Fibroblast of peridontal ligament (primary cell): ENCODE measurements around the gene PTK6.
"Not testable (repeated sequence)": the region's sequence is repeated elsewhere in the genome, so short reads cannot be mapped to it uniquely, and the experiment has no call there.

Source experiments
- DNase-seq: peaks from one replicate; pipeline ENCODE4 v3.0.0-alpha.2; 2010; ENCODE audit errors: extremely low read depth

Gene PTK6

GRCh38 chr20:63494420-63495166 is 42.6 kb downstream of the PTK6 start:
- DNase-seq: no peak

- DNase-seq: no peak
Measured at GRCh38 chr20:63494084-63494419, 43.1 kb downstream of the PTK6 start.

- no peak for DNase-seq
Measured at GRCh38 chr20:63493563-63494020, 43.6 kb downstream of the PTK6 start.

- no peak for DNase-seq
Measured at GRCh38 chr20:63492982-63493381, 44.2 kb downstream of the PTK6 start.

- no peak for DNase-seq
Measured at GRCh38 chr20:63492518-63492917, 44.7 kb downstream of the PTK6 start.

- DNase-seq: no peak
Measured at GRCh38 chr20:63491635-63492230, 45.4 kb downstream of the PTK6 start.

GRCh38 chr20:63491078-63491477 is 46.1 kb downstream of the PTK6 start:
- no peak for DNase-seq

- DNase-seq: no peak
Measured at GRCh38 chr20:63490416-63490815, 46.8 kb downstream of the PTK6 start.

GRCh38 chr20:63488315-63489251 is 48.6 kb downstream of the PTK6 start:
- no peak for DNase-seq

- DNase-seq: no peak
Measured at GRCh38 chr20:63487781-63488241, 49.4 kb downstream of the PTK6 start.

- no peak for DNase-seq
Measured at GRCh38 chr20:63487116-63487764, 49.9 kb downstream of the PTK6 start.

- DNase-seq: no peak
Measured at GRCh38 chr20:63486300-63486855, 50.8 kb downstream of the PTK6 start.

- no peak for DNase-seq
Measured at GRCh38 chr20:63484651-63485403, 52.3 kb downstream of the PTK6 start.

- DNase-seq: no peak
Measured at GRCh38 chr20:63484236-63484635, 52.9 kb downstream of the PTK6 start.

GRCh38 chr20:63483834-63484233 is 53.3 kb downstream of the PTK6 start:
- DNase-seq: no peak

GRCh38 chr20:63482021-63482587 is 55.1 kb downstream of the PTK6 start:
- DNase-seq: no peak

GRCh38 chr20:63481503-63481902 is 55.7 kb downstream of the PTK6 start:
- no peak for DNase-seq

- DNase-seq: not testable (repeated sequence)
Measured at GRCh38 chr20:63479695-63480419, 57.3 kb downstream of the PTK6 start.

- no peak for DNase-seq
Measured at GRCh38 chr20:63478346-63479302, 58.6 kb downstream of the PTK6 start.
